ENCODE results near the gene DENND6A.
"Not testable (repeated sequence)": the region's sequence is repeated elsewhere in the genome, so short reads cannot be mapped to it uniquely, and the experiment has no call there.

DNA sequence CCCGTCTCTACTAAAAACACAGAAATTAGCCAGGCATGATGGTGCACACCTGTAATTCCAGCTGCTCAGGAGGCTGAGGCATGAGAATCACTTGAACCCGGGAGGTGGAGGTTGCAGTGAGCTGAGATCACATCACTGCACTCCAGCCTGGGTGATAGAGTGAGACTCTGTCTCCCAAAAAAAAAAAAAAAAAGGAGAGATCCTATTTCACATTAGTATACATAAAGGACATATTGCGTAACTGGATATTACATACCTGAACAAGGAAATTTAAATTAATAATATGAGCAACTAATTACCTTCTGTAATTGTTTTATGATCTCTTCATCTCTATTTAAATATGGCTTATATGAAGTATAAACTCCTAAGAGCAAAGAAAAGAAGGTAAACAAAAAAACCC, 58.6 kb downstream of the DENND6A start:
- TF ChIP-seq, protein P1, sequence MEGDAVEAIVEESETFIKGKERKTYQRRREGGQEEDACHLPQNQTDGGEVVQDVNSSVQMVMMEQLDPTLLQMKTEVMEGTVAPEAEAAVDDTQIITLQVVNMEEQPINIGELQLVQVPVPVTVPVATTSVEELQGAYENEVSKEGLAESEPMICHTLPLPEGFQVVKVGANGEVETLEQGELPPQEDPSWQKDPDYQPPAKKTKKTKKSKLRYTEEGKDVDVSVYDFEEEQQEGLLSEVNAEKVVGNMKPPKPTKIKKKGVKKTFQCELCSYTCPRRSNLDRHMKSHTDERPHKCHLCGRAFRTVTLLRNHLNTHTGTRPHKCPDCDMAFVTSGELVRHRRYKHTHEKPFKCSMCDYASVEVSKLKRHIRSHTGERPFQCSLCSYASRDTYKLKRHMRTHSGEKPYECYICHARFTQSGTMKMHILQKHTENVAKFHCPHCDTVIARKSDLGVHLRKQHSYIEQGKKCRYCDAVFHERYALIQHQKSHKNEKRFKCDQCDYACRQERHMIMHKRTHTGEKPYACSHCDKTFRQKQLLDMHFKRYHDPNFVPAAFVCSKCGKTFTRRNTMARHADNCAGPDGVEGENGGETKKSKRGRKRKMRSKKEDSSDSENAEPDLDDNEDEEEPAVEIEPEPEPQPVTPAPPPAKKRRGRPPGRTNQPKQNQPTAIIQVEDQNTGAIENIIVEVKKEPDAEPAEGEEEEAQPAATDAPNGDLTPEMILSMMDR (IDR thresholded peaks at IDR 0.05; ENCODE audit: insufficient read depth, low read length, poor library complexity, severe bottlenecking): not testable (repeated sequence)
- TF ChIP-seq EZH2phosphoT487 (conservative IDR thresholded peaks at IDR 0.05; ENCODE audit: low read length): not testable (repeated sequence)
